Endodermal cell (in vitro differentiated cells): Measurements from ENCODE around the gene ABHD15. TPM values are rescaled to one million over a fixed set of nuclear protein-coding genes. Genes with fewer than 3 reads are reported as not detected.
A peak's percentile ranks its signal among the peaks of the same experiment; 100 is the strongest.

Experiments used
- DNase-seq: peaks from one replicate; pipeline ENCODE4 v3.0.0-alpha.2; 2017
- H3K27ac ChIP-seq: 2 replicates; pipeline ENCODE4 v1.5.1; 2013; ENCODE audit warnings: mild to moderate bottlenecking, low read depth, low read length, moderate library complexity
- H3K27me3 ChIP-seq: 2 replicates; pipeline ENCODE4 v1.6.1; 2013; ENCODE audit warnings: mild to moderate bottlenecking, low read length, moderate library complexity; ENCODE audit not compliant: insufficient read depth, control insufficient read depth, poor library complexity, severe bottlenecking
- H3K36me3 ChIP-seq: 2 replicates; pipeline ENCODE4 v1.7.0; 2013; ENCODE audit warnings: mild to moderate bottlenecking, low read length, moderate library complexity; ENCODE audit not compliant: control insufficient read depth, insufficient read depth
- H3K4me1 ChIP-seq: one replicate; pipeline ENCODE4 v1.7.0; 2013; ENCODE audit warnings: low read length; ENCODE audit not compliant: control insufficient read depth, insufficient read depth
- H3K4me3 ChIP-seq: 2 replicates; pipeline ENCODE4 v1.5.1; 2013; ENCODE audit warnings: mild to moderate bottlenecking, low read length, moderate library complexity
- H3K9ac ChIP-seq: 2 replicates; pipeline ENCODE4 v1.6.1; 2013; ENCODE audit warnings: mild to moderate bottlenecking, low read length, moderate library complexity; ENCODE audit not compliant: poor library complexity, severe bottlenecking; ENCODE audit errors: extremely low read depth
- H3K9me3 ChIP-seq: 2 replicates; pipeline ENCODE4 v1.6.1; 2013; ENCODE audit warnings: mild to moderate bottlenecking, low read length, moderate library complexity; ENCODE audit not compliant: control insufficient read depth
- H3K27ac Mint-ChIP-seq: 2 replicates; pipeline ENCODE4 v1.8.0; 2020; ENCODE audit warnings: mixed read lengths
- H3K27me3 Mint-ChIP-seq: 2 replicates; pipeline ENCODE4 v1.8.0; 2021; ENCODE audit warnings: mild to moderate bottlenecking, mixed read lengths; ENCODE audit not compliant: insufficient read depth
- H3K36me3 Mint-ChIP-seq: 2 replicates; pipeline ENCODE4 v1.8.0; 2020; ENCODE audit warnings: low read depth, mixed read lengths
- H3K4me1 Mint-ChIP-seq: 2 replicates; pipeline ENCODE4 v1.8.0; 2020; ENCODE audit warnings: mixed read lengths
- H3K4me3 Mint-ChIP-seq: 2 replicates; pipeline ENCODE4 v1.8.0; 2020; ENCODE audit warnings: mild to moderate bottlenecking, moderate library complexity, mixed read lengths
- H3K9me3 Mint-ChIP-seq: 2 replicates; pipeline ENCODE4 v1.8.0; 2020; ENCODE audit warnings: mild to moderate bottlenecking, mixed read lengths
- CTCF ChIP-seq: fragments of 200-600 bp; sonication (generic); conservative IDR thresholded peaks from 2 replicates; pipeline ENCODE4 v1.5.0; 2021; ENCODE audit warnings: antibody characterized with exemption, mild to moderate bottlenecking
- WGBS, 2 experiments: methylation state at CpG; one replicate each; pipeline versions ENCODE4 v1.1.5 to v1.1.7; 2013; ENCODE audit warnings: missing lambda C conversion rate in 2 of 2, mixed read lengths in 1 of 2; ENCODE audit not compliant: insufficient coverage in 1 of 2, insufficient read length in 1 of 2; 5-methylcytosine and 5-hydroxymethylcytosine counted together
- total RNA-seq, 2 donors: library from RNA; stranded (reverse); fragmentation: NEBNext Ultra II Directional in 1 of 2; extraction: Animal tissue kit (Norgen Biotek cat#: 25700) in 1 of 2; gene quantifications; 2 replicates in 1 of 2; 3 replicates in 1 of 2; pipeline ENCODE4 v1.2.1, GENCODE V29; 2021

The ABHD15 gene
- total RNA-seq, 2 donors from 2014 or later = 1.4 to 2.1 TPM

DNA sequence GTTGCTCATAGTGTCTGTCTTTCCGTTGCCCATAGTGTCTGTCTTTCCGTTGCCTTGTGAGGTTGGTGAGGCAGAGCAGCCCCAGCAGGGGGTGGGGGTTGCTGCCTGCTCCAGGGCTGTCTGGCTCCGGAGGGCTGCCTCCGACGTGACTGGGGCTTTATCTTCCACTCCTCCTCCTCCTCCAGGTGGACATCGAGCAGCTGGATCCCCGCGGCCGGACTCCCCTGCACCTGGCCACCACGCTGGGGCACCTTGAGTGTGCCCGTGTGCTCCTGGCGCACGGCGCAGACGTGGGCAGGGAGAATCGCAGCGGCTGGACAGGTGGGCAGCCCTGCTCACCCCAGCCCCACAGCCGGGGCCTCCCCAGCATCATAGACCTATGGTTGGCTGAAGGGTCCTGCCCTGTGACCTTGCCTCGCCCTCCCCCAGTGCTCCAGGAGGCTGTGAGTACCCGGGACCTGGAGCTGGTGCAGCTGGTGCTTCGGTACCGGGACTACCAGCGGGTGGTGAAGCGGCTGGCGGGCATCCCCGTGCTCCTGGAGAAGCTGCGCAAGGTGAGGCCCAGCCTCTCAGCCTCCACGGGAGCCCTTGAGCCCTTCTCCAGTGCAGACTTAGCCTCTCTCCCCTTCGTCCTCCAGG lies 40.8 kb upstream of the ABHD15 start:
- peaks cover 1% of the 10 kb centered on the region for H3K9me3 Mint-ChIP-seq
- Histone ChIP-seq H3K27ac (no peak overlapping the region), H3K9me3 (no peaks in the 10 kb centered on the region), H3K4me1 (no peaks in the 10 kb centered on the region), H3K4me3 (no peak overlapping the region), H3K27me3 (no peaks in the 10 kb centered on the region), H3K36me3 (no peaks in the 10 kb centered on the region), H3K9ac (no peak overlapping the region)
- H3K27me3 Mint-ChIP-seq = peaks cover 31% of the 10 kb centered on the region
- H3K27ac Mint-ChIP-seq = no peak overlapping the region
- H3K4me1 Mint-ChIP-seq = no peaks in the 10 kb centered on the region
- peak; percentile 44 for DNase-seq
- 90 to 97% methylated on average over 10 to 29 of the region's 29 CpGs for WGBS, 2 experiments
- TF ChIP-seq CTCF = no peak
- no peak overlapping the region for H3K4me3 Mint-ChIP-seq
- H3K36me3 Mint-ChIP-seq = no peaks in the 10 kb centered on the region

DNA sequence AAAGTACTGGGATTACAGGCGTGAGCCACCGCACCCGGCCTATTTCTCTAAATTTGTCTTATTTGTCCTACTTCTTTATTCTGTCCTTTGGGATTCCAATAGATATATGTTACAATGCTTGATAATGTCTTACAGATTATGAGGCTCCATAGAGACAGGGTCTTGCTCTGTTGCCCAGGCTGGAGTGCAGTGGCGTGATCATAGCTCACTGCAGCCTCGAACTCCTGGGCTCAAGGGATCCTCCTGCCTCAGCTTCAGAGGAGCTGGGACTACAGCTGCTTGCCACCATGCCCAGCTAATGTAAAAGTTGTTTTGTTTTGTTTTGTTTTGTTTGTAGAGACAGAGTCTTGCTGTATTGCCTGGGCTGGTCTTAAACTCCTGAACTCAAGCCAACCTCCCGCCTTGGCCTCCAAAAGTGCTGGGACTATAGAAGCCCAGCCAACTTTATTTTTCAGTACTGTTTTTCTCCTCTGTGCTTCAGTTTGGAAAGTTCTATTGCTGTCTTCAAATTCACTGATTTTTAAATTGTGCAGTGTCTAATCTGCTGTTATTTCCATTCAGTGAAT lies 36.4 kb upstream of the ABHD15 start:
- Histone ChIP-seq H3K4me3 (no peak overlapping the region), H3K4me1 (no peaks in the 10 kb centered on the region), H3K9me3 (no peaks in the 10 kb centered on the region), H3K27me3 (no peaks in the 10 kb centered on the region), H3K9ac (no peak overlapping the region), H3K27ac (no peak overlapping the region), H3K36me3 (no peaks in the 10 kb centered on the region)
- Mint-ChIP-seq H3K36me3 (no peaks in the 10 kb centered on the region), H3K9me3 (no peaks in the 10 kb centered on the region), H3K27me3 (peaks cover 12% of the 10 kb centered on the region), H3K4me3 (no peak overlapping the region), H3K27ac (no peak overlapping the region), H3K4me1 (no peaks in the 10 kb centered on the region)
- DNase-seq = no peak
- TF ChIP-seq CTCF = no peak
- WGBS, 2 experiments = 87 to 96% methylated on average over 3 to 6 of the region's 6 CpGs

DNA sequence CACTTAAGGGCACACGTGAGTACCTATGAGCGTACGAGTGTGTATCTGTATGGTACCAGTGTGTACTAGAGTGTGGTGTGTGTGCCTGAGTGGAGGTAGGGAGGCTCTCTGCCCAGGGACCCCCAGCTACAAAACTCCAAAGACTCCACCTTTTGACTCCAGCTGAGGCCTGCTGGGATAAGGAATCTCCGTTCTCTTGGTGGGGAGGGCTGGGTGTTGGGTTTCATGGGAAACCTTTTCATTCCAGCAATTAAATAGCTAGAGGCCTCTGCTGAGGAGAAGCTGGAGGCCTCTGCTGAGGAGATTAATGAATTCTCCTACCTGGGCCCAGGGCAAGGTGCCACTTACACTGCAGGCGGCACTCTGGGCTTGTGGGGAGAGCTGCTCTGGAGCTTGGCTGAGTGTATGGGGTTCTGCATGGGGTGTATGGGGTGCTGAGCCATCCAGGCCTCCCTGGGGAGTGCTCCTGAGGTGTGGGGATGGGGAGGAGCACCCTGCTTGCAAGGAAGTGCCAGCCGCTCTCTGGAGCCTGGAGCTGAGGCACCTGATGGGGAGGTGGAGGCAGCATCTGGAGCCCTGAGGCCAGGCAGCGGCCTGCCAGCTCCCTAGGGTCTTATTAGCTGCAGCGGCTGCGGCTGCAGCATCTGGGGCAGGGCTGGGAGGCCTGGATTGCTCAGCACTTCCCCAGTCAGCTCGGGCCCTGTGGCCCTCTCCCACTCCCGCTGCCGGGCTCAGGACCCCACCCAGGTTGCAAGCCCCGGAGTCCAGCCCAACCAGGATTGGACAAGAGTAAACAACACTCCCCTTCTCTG lies 30.7 kb upstream of the ABHD15 start:
- H3K4me3 ChIP-seq = no peak overlapping the region
- H3K4me1 Mint-ChIP-seq = peaks cover 3% of the 10 kb centered on the region
- peak; percentile 63 for DNase-seq
- H3K36me3 Mint-ChIP-seq = no peaks in the 10 kb centered on the region
- WGBS, 2 experiments = 72 to 86% methylated on average over 2 to 13 of the region's 13 CpGs
- no peaks in the 10 kb centered on the region for H3K9me3 ChIP-seq
- H3K27ac ChIP-seq = no peak overlapping the region
- no peak overlapping the region for H3K9ac ChIP-seq
- no peaks in the 10 kb centered on the region for H3K36me3 ChIP-seq
- H3K9me3 Mint-ChIP-seq = no peaks in the 10 kb centered on the region
- TF ChIP-seq CTCF = no peak
- peaks cover 12% of the 10 kb centered on the region for H3K27me3 ChIP-seq
- H3K27ac Mint-ChIP-seq = no peak overlapping the region
- H3K4me1 ChIP-seq = peaks cover 5% of the 10 kb centered on the region
- peaks cover 33% of the 10 kb centered on the region for H3K27me3 Mint-ChIP-seq
- H3K4me3 Mint-ChIP-seq = no peak overlapping the region
